HepG2 (cell line): Measurements from ENCODE around the gene RASSF7. TPM values are rescaled to one million over a fixed set of nuclear protein-coding genes. Genes with fewer than 3 reads are reported as not detected.

Experiments used
- ELF3 ChIP-seq: IDR thresholded peaks from 2 replicates; pipeline ENCODE4 v1.6.1; 2016; ENCODE audit warnings: missing genetic modification reagents, missing compliant biosample characterization
- SALL1 ChIP-seq: sonication (generic); formaldehyde crosslinking; IDR thresholded peaks from 2 replicates; pipeline ENCODE4 v1.8.0; 2022; ENCODE audit warnings: mild to moderate bottlenecking, missing genetic modification reagents
- SMARCC2 ChIP-seq: fragments of 450-650 bp; IDR thresholded peaks from 2 replicates; pipeline ENCODE4 v1.6.1; 2017; ENCODE audit warnings: antibody characterized with exemption, mild to moderate bottlenecking
- ZFY ChIP-seq: sonication (generic); formaldehyde crosslinking; IDR thresholded peaks from 2 replicates; pipeline ENCODE4 v1.4.0; 2020; ENCODE audit warnings: missing genetic modification reagents
- ZNF12 ChIP-seq: sonication (generic); formaldehyde crosslinking; IDR thresholded peaks from 2 replicates; pipeline ENCODE4 v1.5.0; 2020; ENCODE audit warnings: missing genetic modification reagents
- ZNF605 ChIP-seq: sonication (generic); formaldehyde crosslinking; IDR thresholded peaks from 2 replicates; pipeline ENCODE4 v1.8.0; 2022; ENCODE audit warnings: mild to moderate bottlenecking, missing genetic modification reagents
- polyA plus RNA-seq, 8 experiments: library from polyadenylated mRNA; depleted of rRNA in 3 of 8; stranded (reverse) in 7 of 8; unstranded in 1 of 8; fragments of >200 nt; fragmentation: Illumina TruSeq in 4 of 8; extraction: Trizol in 4 of 8; gene quantifications; 2 replicates each; pipeline versions ENCODE4 v1.2.1 to v1.2.3, GENCODE V29; 2011 to 2016; ENCODE audit warnings: low read depth in 4 of 8, missing spikeins in 1 of 8, mixed read lengths in 1 of 8; ENCODE audit not compliant: insufficient read depth in 1 of 8
- total RNA-seq, 5 experiments: library from RNA; depleted of rRNA; stranded (reverse); fragments of >200 nt; fragmentation: Illumina TruSeq; extraction: Trizol; gene quantifications; 2 replicates each; pipeline ENCODE4 v1.2.3, GENCODE V29; 2016; ENCODE audit warnings: low read depth in 1 of 5
- TF ChIP-seq, protein P1 (sequence below): IDR thresholded peaks from 2 replicates; pipeline ENCODE4 v1.6.1; 2016
- TF ChIP-seq, protein P2 (sequence below): sonication (generic); formaldehyde crosslinking; IDR thresholded peaks from 2 replicates; pipeline ENCODE4 v1.5.1; 2020; ENCODE audit warnings: mild to moderate bottlenecking, missing genetic modification reagents, moderate library complexity
- TF ChIP-seq, protein P3 (sequence below), 2 experiments: fragments of 450-650 bp in 1 of 2; sonication (generic) in 1 of 2; formaldehyde crosslinking in 1 of 2; IDR thresholded peaks; 2 replicates each; pipeline versions ENCODE4 v1.6.1 to v1.8.0; 2016 to 2022; ENCODE audit warnings: antibody characterized with exemption in 1 of 2, mild to moderate bottlenecking in 1 of 2, missing genetic modification reagents in 1 of 2
- TF ChIP-seq, protein P4 (sequence below): sonication (generic); formaldehyde crosslinking; IDR thresholded peaks from 2 replicates; pipeline ENCODE4 v1.4.0; 2020; ENCODE audit warnings: missing genetic modification reagents
- TF ChIP-seq, protein P5 (sequence below): IDR thresholded peaks from 2 replicates; pipeline ENCODE4 v1.6.1; 2016; ENCODE audit warnings: missing compliant biosample characterization, missing genetic modification reagents, borderline replicate concordance

Gene RASSF7
- total and polyA plus RNA-seq, 2 of the 13 experiments (the other 11 are each of a cell fraction or from before 2014, with no cell fraction given): 20.2 to 28.6 TPM

DNA sequence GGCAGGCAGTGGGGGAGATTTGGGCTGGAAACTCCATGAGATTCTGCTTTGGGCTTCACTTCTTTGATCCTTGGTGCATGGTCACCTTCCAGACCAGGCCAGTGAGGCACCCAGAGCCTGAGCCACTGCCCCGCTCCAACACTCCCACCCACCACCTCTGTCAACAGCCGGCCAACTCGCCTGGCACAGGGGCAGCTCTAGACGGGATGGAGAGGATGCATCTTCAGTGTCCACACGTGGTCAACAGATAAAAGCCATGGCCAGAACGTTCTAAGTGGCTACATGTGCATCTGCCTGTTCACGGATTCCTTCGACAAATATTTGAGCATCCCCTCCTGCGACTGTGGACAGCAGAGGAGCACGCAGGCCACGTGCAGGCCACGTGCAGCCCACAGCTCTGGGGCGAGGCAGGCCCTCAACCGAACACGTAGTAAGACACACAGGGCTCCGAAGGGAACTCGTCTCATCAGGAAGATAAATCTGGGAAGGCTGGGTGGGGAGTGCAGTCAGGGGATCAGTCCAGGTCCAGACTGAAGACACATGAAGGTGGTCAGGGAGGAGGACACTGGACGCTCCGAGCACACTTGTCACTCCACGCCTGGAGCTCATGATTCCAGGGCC lies 22.2 kb upstream of the RASSF7 start (continued):
- TF ChIP-seq, protein P1, sequence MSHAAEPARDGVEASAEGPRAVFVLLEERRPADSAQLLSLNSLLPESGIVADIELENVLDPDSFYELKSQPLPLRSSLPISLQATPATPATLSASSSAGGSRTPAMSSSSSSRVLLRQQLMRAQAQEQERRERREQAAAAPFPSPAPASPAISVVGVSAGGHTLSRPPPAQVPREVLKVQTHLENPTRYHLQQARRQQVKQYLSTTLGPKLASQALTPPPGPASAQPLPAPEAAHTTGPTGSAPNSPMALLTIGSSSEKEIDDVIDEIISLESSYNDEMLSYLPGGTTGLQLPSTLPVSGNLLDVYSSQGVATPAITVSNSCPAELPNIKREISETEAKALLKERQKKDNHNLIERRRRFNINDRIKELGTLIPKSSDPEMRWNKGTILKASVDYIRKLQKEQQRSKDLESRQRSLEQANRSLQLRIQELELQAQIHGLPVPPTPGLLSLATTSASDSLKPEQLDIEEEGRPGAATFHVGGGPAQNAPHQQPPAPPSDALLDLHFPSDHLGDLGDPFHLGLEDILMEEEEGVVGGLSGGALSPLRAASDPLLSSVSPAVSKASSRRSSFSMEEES (CRISPR knock-in tag): 0 out of 2 replicates have a peak, but pooled peaks have one; percentile 26
- TF ChIP-seq ZNF605 (CRISPR knock-in tag) (no peak), ELF3 (0 out of 2 replicates have a peak, but pooled peaks have one; percentile 24), SALL1 (CRISPR knock-in tag) (peak; percentile 61; the same call in 1 of the 2 replicates), ZNF12 (0 out of 2 replicates have a peak, but pooled peaks have one; percentile 24), ZFY (peak; percentile 38; the same call in 1 of the 2 replicates), SMARCC2 (no peak)
- TF ChIP-seq, protein P2, sequence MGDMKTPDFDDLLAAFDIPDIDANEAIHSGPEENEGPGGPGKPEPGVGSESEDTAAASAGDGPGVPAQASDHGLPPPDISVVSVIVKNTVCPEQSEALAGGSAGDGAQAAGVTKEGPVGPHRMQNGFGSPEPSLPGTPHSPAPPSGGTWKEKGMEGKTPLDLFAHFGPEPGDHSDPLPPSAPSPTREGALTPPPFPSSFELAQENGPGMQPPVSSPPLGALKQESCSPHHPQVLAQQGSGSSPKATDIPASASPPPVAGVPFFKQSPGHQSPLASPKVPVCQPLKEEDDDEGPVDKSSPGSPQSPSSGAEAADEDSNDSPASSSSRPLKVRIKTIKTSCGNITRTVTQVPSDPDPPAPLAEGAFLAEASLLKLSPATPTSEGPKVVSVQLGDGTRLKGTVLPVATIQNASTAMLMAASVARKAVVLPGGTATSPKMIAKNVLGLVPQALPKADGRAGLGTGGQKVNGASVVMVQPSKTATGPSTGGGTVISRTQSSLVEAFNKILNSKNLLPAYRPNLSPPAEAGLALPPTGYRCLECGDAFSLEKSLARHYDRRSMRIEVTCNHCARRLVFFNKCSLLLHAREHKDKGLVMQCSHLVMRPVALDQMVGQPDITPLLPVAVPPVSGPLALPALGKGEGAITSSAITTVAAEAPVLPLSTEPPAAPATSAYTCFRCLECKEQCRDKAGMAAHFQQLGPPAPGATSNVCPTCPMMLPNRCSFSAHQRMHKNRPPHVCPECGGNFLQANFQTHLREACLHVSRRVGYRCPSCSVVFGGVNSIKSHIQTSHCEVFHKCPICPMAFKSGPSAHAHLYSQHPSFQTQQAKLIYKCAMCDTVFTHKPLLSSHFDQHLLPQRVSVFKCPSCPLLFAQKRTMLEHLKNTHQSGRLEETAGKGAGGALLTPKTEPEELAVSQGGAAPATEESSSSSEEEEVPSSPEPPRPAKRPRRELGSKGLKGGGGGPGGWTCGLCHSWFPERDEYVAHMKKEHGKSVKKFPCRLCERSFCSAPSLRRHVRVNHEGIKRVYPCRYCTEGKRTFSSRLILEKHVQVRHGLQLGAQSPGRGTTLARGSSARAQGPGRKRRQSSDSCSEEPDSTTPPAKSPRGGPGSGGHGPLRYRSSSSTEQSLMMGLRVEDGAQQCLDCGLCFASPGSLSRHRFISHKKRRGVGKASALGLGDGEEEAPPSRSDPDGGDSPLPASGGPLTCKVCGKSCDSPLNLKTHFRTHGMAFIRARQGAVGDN: peak; percentile 94
- TF ChIP-seq, protein P3, sequence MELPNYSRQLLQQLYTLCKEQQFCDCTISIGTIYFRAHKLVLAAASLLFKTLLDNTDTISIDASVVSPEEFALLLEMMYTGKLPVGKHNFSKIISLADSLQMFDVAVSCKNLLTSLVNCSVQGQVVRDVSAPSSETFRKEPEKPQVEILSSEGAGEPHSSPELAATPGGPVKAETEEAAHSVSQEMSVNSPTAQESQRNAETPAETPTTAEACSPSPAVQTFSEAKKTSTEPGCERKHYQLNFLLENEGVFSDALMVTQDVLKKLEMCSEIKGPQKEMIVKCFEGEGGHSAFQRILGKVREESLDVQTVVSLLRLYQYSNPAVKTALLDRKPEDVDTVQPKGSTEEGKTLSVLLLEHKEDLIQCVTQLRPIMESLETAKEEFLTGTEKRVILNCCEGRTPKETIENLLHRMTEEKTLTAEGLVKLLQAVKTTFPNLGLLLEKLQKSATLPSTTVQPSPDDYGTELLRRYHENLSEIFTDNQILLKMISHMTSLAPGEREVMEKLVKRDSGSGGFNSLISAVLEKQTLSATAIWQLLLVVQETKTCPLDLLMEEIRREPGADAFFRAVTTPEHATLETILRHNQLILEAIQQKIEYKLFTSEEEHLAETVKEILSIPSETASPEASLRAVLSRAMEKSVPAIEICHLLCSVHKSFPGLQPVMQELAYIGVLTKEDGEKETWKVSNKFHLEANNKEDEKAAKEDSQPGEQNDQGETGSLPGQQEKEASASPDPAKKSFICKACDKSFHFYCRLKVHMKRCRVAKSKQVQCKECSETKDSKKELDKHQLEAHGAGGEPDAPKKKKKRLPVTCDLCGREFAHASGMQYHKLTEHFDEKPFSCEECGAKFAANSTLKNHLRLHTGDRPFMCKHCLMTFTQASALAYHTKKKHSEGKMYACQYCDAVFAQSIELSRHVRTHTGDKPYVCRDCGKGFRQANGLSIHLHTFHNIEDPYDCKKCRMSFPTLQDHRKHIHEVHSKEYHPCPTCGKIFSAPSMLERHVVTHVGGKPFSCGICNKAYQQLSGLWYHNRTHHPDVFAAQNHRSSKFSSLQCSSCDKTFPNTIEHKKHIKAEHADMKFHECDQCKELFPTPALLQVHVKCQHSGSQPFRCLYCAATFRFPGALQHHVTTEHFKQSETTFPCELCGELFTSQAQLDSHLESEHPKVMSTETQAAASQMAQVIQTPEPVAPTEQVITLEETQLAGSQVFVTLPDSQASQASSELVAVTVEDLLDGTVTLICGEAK (IDR thresholded peaks at IDR 0.05): no peak
- TF ChIP-seq, protein P3 (CRISPR knock-in tag; IDR thresholded peaks at IDR 0.05): peak; percentile 78; the same call in 1 of the 2 replicates
- TF ChIP-seq, protein P4, sequence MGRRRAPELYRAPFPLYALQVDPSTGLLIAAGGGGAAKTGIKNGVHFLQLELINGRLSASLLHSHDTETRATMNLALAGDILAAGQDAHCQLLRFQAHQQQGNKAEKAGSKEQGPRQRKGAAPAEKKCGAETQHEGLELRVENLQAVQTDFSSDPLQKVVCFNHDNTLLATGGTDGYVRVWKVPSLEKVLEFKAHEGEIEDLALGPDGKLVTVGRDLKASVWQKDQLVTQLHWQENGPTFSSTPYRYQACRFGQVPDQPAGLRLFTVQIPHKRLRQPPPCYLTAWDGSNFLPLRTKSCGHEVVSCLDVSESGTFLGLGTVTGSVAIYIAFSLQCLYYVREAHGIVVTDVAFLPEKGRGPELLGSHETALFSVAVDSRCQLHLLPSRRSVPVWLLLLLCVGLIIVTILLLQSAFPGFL: 0 out of 2 replicates have a peak, but pooled peaks have one; percentile 16
- TF ChIP-seq, protein P5, sequence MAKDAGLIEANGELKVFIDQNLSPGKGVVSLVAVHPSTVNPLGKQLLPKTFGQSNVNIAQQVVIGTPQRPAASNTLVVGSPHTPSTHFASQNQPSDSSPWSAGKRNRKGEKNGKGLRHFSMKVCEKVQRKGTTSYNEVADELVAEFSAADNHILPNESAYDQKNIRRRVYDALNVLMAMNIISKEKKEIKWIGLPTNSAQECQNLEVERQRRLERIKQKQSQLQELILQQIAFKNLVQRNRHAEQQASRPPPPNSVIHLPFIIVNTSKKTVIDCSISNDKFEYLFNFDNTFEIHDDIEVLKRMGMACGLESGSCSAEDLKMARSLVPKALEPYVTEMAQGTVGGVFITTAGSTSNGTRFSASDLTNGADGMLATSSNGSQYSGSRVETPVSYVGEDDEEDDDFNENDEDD (CRISPR knock-in tag): peak; percentile 76; the same call in 1 of the 2 replicates
